AG04449 (cell line): ENCODE measurements around the gene KRT4.

Source experiments
- CTCF ChIA-PET: fragments of 350-600 bp; formaldehyde crosslinking; extraction: SDS; loops from one replicate; lab custom pipeline; 2021; ENCODE audit warnings: antibody characterized with exemption; lab: Yijun Ruan, JAX
- POLR2A ChIA-PET: fragments of 400-600, 350-600 bp; formaldehyde crosslinking; extraction: SDS; loops from one replicate; lab custom pipeline; 2020; ENCODE audit warnings: antibody characterized with exemption, inconsistent platforms; lab: Yijun Ruan, JAX
- DNase-seq: peaks from one replicate; pipeline ENCODE4 v3.0.0-alpha.2; 2010; ENCODE audit warnings: low read depth, low spot score
- H3K4me3 ChIP-seq: 2 replicates; pipeline ENCODE4 v1.5.1; 2011; ENCODE audit warnings: low read depth, mild to moderate bottlenecking, control low read depth, low read length
- CTCF ChIP-seq: IDR thresholded peaks from one replicate; pipeline ENCODE4 v1.5.1; 2011; ENCODE audit warnings: mild to moderate bottlenecking, moderate library complexity, low read length, control low read depth, inconsistent platforms; ENCODE audit not compliant: insufficient read depth; ENCODE audit errors: missing control alignments

KRT4 gene

GRCh38 chr12:52757449-52758176, 56.3 kb downstream of the KRT4 start:
- no peak for DNase-seq
- no peak overlapping the region for H3K4me3 ChIP-seq
- POLR2A ChIA-PET = no interaction called here
- CTCF ChIA-PET = interaction anchor here (1.2 kb wide), 2 partner anchors 31 to 108 kb away, joined by 3 to 4 read pairs; no protein-coding TSS in a partner anchor
- no peak for TF ChIP-seq CTCF
